ENCODE measurements around the gene NUP210. TPM values are rescaled to one million over a fixed set of nuclear protein-coding genes. Genes with fewer than 3 reads are reported as not detected.

NUP210 gene
- total and polyA plus RNA-seq, 2 of the 13 experiments (the other 11 are each of a cell fraction or from before 2014, with no cell fraction given) = 31.6 to 35.2 TPM

- TF ChIP-seq, protein P1, sequence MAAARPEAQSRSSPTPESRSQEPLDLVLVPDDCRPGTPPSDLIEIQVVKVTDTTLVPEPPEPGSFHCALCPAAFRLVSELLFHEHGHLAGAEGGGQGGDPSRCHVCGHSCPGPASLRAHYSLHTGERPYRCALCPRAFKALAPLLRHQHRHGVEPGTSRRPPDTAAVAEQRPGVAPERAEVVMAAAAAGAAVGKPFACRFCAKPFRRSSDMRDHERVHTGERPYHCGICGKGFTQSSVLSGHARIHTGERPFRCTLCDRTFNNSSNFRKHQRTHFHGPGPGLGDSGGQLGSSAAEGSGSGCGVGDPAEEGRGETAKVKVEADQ (CRISPR knock-in tag; IDR thresholded peaks at IDR 0.05; ENCODE audit: borderline replicate concordance) = no peak
- TF ChIP-seq EED (CRISPR knock-in tag; IDR thresholded peaks at IDR 0.05) (no peak), MATR3 (CRISPR knock-in tag; IDR thresholded peaks at IDR 0.05) (no peak), DNMT1 (CRISPR knock-in tag; IDR thresholded peaks at IDR 0.05) (no peak), CCAR2 (optimal IDR thresholded peaks at IDR 0.05; ENCODE audit: low read depth, low read length) (no peak), ZNF552 (CRISPR knock-in tag; IDR thresholded peaks at IDR 0.05; ENCODE audit: borderline replicate concordance) (no peak; the same call in 1 of the 2 replicates), ISL2 (CRISPR knock-in tag; IDR thresholded peaks at IDR 0.05) (peak; percentile 27; the same call in 1 of the 2 replicates), KDM5A (IDR thresholded peaks at IDR 0.05; ENCODE audit: borderline replicate concordance, low read length) (no peak), ZBTB7A (CRISPR knock-in tag; IDR thresholded peaks at IDR 0.05) (no peak), ARNT (IDR thresholded peaks at IDR 0.05) (no peak), ZNF564 (CRISPR knock-in tag; IDR thresholded peaks at IDR 0.05) (no peak), TOE1 (CRISPR knock-in tag; IDR thresholded peaks at IDR 0.05) (no peak), ZNF343 (CRISPR knock-in tag; IDR thresholded peaks at IDR 0.05) (no peak; the same call in 1 of the 2 replicates), ZNF598 (CRISPR knock-in tag; IDR thresholded peaks at IDR 0.05; ENCODE audit: borderline replicate concordance) (no peak), ZNF792 (CRISPR knock-in tag; IDR thresholded peaks at IDR 0.05) (no peak), KDM2A (CRISPR knock-in tag; IDR thresholded peaks at IDR 0.05; ENCODE audit: borderline replicate concordance, low read depth) (peak; percentile 46; the same call in 1 of the 2 replicates), TEAD2 (CRISPR knock-in tag; IDR thresholded peaks at IDR 0.05) (no peak), ZSCAN12 (CRISPR knock-in tag; IDR thresholded peaks at IDR 0.05) (no peak), NRL (CRISPR knock-in tag; IDR thresholded peaks at IDR 0.05; ENCODE audit: borderline replicate concordance) (no peak), SP5 (CRISPR knock-in tag; IDR thresholded peaks at IDR 0.05; ENCODE audit: borderline replicate concordance, low read depth) (no peak), GABPB1 (CRISPR knock-in tag; IDR thresholded peaks at IDR 0.05) (no peak; the same call in 1 of the 2 replicates), ZFP36L1 (CRISPR knock-in tag; IDR thresholded peaks at IDR 0.05) (no peak)
- TF ChIP-seq, protein P2, sequence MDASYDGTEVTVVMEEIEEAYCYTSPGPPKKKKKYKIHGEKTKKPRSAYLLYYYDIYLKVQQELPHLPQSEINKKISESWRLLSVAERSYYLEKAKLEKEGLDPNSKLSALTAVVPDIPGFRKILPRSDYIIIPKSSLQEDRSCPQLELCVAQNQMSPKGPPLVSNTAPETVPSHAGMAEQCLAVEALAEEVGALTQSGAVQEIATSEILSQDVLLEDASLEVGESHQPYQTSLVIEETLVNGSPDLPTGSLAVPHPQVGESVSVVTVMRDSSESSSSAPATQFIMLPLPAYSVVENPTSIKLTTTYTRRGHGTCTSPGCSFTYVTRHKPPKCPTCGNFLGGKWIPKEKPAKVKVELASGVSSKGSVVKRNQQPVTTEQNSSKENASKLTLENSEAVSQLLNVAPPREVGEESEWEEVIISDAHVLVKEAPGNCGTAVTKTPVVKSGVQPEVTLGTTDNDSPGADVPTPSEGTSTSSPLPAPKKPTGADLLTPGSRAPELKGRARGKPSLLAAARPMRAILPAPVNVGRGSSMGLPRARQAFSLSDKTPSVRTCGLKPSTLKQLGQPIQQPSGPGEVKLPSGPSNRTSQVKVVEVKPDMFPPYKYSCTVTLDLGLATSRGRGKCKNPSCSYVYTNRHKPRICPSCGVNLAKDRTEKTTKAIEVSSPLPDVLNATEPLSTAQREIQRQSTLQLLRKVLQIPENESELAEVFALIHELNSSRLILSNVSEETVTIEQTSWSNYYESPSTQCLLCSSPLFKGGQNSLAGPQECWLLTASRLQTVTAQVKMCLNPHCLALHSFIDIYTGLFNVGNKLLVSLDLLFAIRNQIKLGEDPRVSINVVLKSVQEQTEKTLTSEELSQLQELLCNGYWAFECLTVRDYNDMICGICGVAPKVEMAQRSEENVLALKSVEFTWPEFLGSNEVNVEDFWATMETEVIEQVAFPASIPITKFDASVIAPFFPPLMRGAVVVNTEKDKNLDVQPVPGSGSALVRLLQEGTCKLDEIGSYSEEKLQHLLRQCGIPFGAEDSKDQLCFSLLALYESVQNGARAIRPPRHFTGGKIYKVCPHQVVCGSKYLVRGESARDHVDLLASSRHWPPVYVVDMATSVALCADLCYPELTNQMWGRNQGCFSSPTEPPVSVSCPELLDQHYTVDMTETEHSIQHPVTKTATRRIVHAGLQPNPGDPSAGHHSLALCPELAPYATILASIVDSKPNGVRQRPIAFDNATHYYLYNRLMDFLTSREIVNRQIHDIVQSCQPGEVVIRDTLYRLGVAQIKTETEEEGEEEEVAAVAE (CRISPR knock-in tag; IDR thresholded peaks at IDR 0.05; ENCODE audit: borderline replicate concordance) = no peak
- TF ChIP-seq, protein P3, sequence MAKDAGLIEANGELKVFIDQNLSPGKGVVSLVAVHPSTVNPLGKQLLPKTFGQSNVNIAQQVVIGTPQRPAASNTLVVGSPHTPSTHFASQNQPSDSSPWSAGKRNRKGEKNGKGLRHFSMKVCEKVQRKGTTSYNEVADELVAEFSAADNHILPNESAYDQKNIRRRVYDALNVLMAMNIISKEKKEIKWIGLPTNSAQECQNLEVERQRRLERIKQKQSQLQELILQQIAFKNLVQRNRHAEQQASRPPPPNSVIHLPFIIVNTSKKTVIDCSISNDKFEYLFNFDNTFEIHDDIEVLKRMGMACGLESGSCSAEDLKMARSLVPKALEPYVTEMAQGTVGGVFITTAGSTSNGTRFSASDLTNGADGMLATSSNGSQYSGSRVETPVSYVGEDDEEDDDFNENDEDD (CRISPR knock-in tag; IDR thresholded peaks at IDR 0.05; ENCODE audit: borderline replicate concordance) = peak; percentile 93; the same call in 1 of the 2 replicates
Measured at GRCh38 chr3:13420045-13420830, at the start of gene NUP210 (continued).

All from HepG2 (cell line).